Stimulated activated CD8-positive, alpha-beta memory T cell treated with anti-CD3 and anti-CD28 coated beads, Interleukin-7, amount 100 ng/mL, for 24 hours (primary cell): ENCODE results near the gene PHC3.

Source experiments
- DNase-seq: peaks from one replicate; pipeline ENCODE4 v3.0.0-alpha.2; 2020; ENCODE audit warnings: low read depth

Gene PHC3

GRCh38 chr3:170043506-170043905 is 138.0 kb downstream of the PHC3 start:
- DNase-seq = no peak

GRCh38 chr3:170040418-170040817 is 141.1 kb downstream of the PHC3 start:
- DNase-seq = no peak

GRCh38 chr3:170038434-170039110 is 143.0 kb downstream of the PHC3 start:
- no peak for DNase-seq
